Superior temporal gyrus (tissue), 1 donor: ENCODE data around the gene FOXJ1.

ENCODE experiments used
- DNase-seq: peaks from one replicate; pipeline ENCODE4 v3.0.0-alpha.2; 2016; ENCODE audit errors: extremely low spot score

FOXJ1 gene

GRCh38 chr17:76140661-76141211, 309 bp downstream of the FOXJ1 start:
- no peak for DNase-seq

GRCh38 chr17:76139801-76140660, 1.0 kb downstream of the FOXJ1 start:
- DNase-seq = no peak

- no peak for DNase-seq
These were observed 1.9 kb downstream of the FOXJ1 start for GRCh38 chr17:76138896-76139752.

GRCh38 chr17:76138234-76138895, 2.7 kb downstream of the FOXJ1 start:
- DNase-seq = peak; percentile 43

GRCh38 chr17:76137351-76138233, 3.5 kb downstream of the FOXJ1 start:
- DNase-seq = no peak

- DNase-seq = no peak
These were observed 4.1 kb downstream of the FOXJ1 start for GRCh38 chr17:76137001-76137350.

GRCh38 chr17:76136276-76137000, 4.6 kb downstream of the FOXJ1 start:
- no peak for DNase-seq

GRCh38 chr17:76135810-76136188, 5.2 kb downstream of the FOXJ1 start:
- no peak for DNase-seq

- DNase-seq = no peak
These were observed 5.9 kb downstream of the FOXJ1 start for GRCh38 chr17:76134911-76135809.

GRCh38 chr17:76132574-76133338, 8.3 kb downstream of the FOXJ1 start:
- DNase-seq = no peak

- DNase-seq = no peak
These were observed 9.1 kb downstream of the FOXJ1 start for GRCh38 chr17:76131692-76132573.

- no peak for DNase-seq
These were observed 9.9 kb downstream of the FOXJ1 start for GRCh38 chr17:76131051-76131691.

- no peak for DNase-seq
These were observed 10.6 kb downstream of the FOXJ1 start for GRCh38 chr17:76130473-76130872.

GRCh38 chr17:76125922-76126321, 15.1 kb downstream of the FOXJ1 start:
- no peak for DNase-seq

GRCh38 chr17:76125391-76125675, 15.7 kb downstream of the FOXJ1 start:
- no peak for DNase-seq

- DNase-seq = no peak
These were observed 16.3 kb downstream of the FOXJ1 start for GRCh38 chr17:76124582-76125390.
